HepG2 (cell line): ENCODE measurements around the gene LMNA. TPM values are rescaled to one million over a fixed set of nuclear protein-coding genes. Genes with fewer than 3 reads are reported as not detected.

Experiments
- ATAC-seq: fragments of 200-7000 bp; cut with Tn5 transposase; 3 replicates; pipeline ENCODE4 v1.9.1; 2020; ENCODE audit warnings: mild to moderate bottlenecking, moderate library complexity
- BruUV-seq: library from RNA; stranded (reverse); fragments of 400-500 nt; replicated peaks from 2 replicates; lab custom pipeline; 2021; lab: Mats Ljungman, UMichigan
- CTCF ChIA-PET: fragments of 300-600 bp; formaldehyde crosslinking; extraction: SDS; loops from one replicate; lab custom pipeline; 2021; ENCODE audit warnings: low total read pairs, inconsistent platforms, low intra/inter-chr PET ratio; lab: Yijun Ruan, JAX
- POLR2A ChIA-PET: fragments of 350-600 bp; sonication (Branson Sonifier 250); formaldehyde crosslinking; loops from one replicate; lab custom pipeline; 2020; ENCODE audit warnings: antibody characterized with exemption, inconsistent platforms; lab: Yijun Ruan, JAX
- DNase-seq: peaks from one replicate; pipeline ENCODE4 v3.0.0-alpha.2; 2015; ENCODE audit warnings: low spot score
- FAIRE-seq: peaks from 3 replicates; lab custom pipeline; 2011; peaks lifted over from hg19 to GRCh38; lab: Jason Lieb, UNC
- H2AFZ ChIP-seq: one replicate; pipeline ENCODE4 v1.6.1; 2011; ENCODE audit warnings: low read length, inconsistent platforms
- H3K27ac ChIP-seq: fragments of 300-600 bp; 3 replicates; pipeline ENCODE4 v1.8.0; 2011; ENCODE audit warnings: mixed run types, mild to moderate bottlenecking, mixed read lengths, low read length, inconsistent platforms; ENCODE audit not compliant: insufficient read depth; ENCODE audit errors: extremely low read length
- H3K27me3 ChIP-seq, 2 experiments: fragments of 200-600 bp in 1 of 2; 2 replicates in 1 of 2; 3 replicates in 1 of 2; pipeline versions ENCODE4 v1.6.0 to v1.8.0; 2011; ENCODE audit warnings: low read length in 2 of 2, mild to moderate bottlenecking in 2 of 2, moderate library complexity in 2 of 2, inconsistent platforms in 1 of 2; ENCODE audit not compliant: insufficient read depth in 2 of 2, control insufficient read depth in 1 of 2
- H3K36me3 ChIP-seq, 2 experiments: fragments of 200-600 bp in 1 of 2; replicated peaks in 1 of 2; 2 replicates in 1 of 2; 3 replicates in 1 of 2; pipeline versions ENCODE4 v1.5.1 to v1.8.0; 2011; ENCODE audit warnings: low read length in 2 of 2, inconsistent platforms in 1 of 2; ENCODE audit not compliant: insufficient read depth in 2 of 2, control insufficient read depth in 1 of 2
- H3K4me1 ChIP-seq: 2 replicates; pipeline ENCODE4 v1.5.1; 2012; ENCODE audit warnings: low read length, inconsistent platforms; ENCODE audit not compliant: insufficient read depth
- H3K4me2 ChIP-seq: 2 replicates; pipeline ENCODE4 v1.6.0; 2011; ENCODE audit warnings: low read depth, low read length, inconsistent platforms
- H3K4me3 ChIP-seq, 3 experiments: fragments of 200-600 bp in 1 of 3; sonication (generic), shearing (Covaris generic) in 1 of 3; replicated peaks in 1 of 3; 2 replicates each; pipeline ENCODE4 v1.5.1; 2011 to 2016; ENCODE audit warnings: low read length in 3 of 3, inconsistent platforms in 2 of 3, low read depth in 2 of 3, mild to moderate bottlenecking in 2 of 3, control low read depth in 1 of 3, mixed read lengths in 1 of 3; ENCODE audit not compliant: insufficient read depth in 1 of 3
- H3K79me2 ChIP-seq: one replicate; pipeline ENCODE4 v1.6.1; 2011; ENCODE audit warnings: low read length, inconsistent platforms; ENCODE audit not compliant: insufficient read depth
- H3K9ac ChIP-seq: 2 replicates; pipeline ENCODE4 v1.6.0; 2011; ENCODE audit warnings: mild to moderate bottlenecking, low read depth, low read length, inconsistent platforms; ENCODE audit not compliant: insufficient read depth
- H3K9me3 ChIP-seq: 2 replicates; pipeline ENCODE4 v1.5.1; 2012; ENCODE audit warnings: mild to moderate bottlenecking, low read length
- H4K20me1 ChIP-seq: 2 replicates; pipeline ENCODE4 v1.6.0; 2011; ENCODE audit warnings: inconsistent platforms, mild to moderate bottlenecking, low read length, moderate library complexity; ENCODE audit not compliant: insufficient read depth
- ARHGAP35 ChIP-seq: sonication (generic); formaldehyde crosslinking; IDR thresholded peaks from 2 replicates; pipeline ENCODE4 v1.9.0; 2022; ENCODE audit warnings: mild to moderate bottlenecking, inconsistent platforms, moderate library complexity, missing genetic modification reagents, borderline replicate concordance
- BCLAF1 ChIP-seq: fragments of 450-650 bp; IDR thresholded peaks from 2 replicates; pipeline ENCODE4 v1.6.1; 2017; ENCODE audit warnings: mild to moderate bottlenecking
- SIX4 ChIP-seq: sonication (generic); formaldehyde crosslinking; IDR thresholded peaks from 2 replicates; pipeline ENCODE4 v1.4.0; 2020; ENCODE audit warnings: missing genetic modification reagents
- ZNF503 ChIP-seq: sonication (generic); formaldehyde crosslinking; IDR thresholded peaks from 2 replicates; pipeline ENCODE4 v1.4.0; 2020; ENCODE audit warnings: missing genetic modification reagents
- ZNF768 ChIP-seq: sonication (generic); formaldehyde crosslinking; IDR thresholded peaks from 2 replicates; pipeline ENCODE4 v1.4.0; 2020; ENCODE audit warnings: missing genetic modification reagents
- ZNF776 ChIP-seq: sonication (generic); formaldehyde crosslinking; IDR thresholded peaks from 2 replicates; pipeline ENCODE4 v1.4.0; 2020; ENCODE audit warnings: mild to moderate bottlenecking, missing genetic modification reagents
- WGBS: methylation state at CpG from one replicate; pipeline ENCODE4 v1.1.6; 2017; ENCODE audit warnings: low lambda C conversion rate; 5-methylcytosine and 5-hydroxymethylcytosine counted together
- in situ Hi-C: cut with HindIII; loops from 2 replicates; pipeline ENCODE4 v1.10.0; 2017; ENCODE audit warnings: low pct_unique_long_range_greater_than_20kb; ENCODE audit not compliant: extremely low pct_ligation_motif_present
- intact Hi-C: fragments of 100-400 bp; cut with micrococcal nuclease; formaldehyde crosslinking; loops from one replicate; pipeline ENCODE4 v1.10.0; 2022; ENCODE audit not compliant: unreplicated experiment
- polyA plus RNA-seq, 8 experiments: library from polyadenylated mRNA; depleted of rRNA in 3 of 8; stranded (reverse) in 7 of 8; unstranded in 1 of 8; fragments of >200 nt; fragmentation: Illumina TruSeq in 4 of 8; extraction: Trizol in 4 of 8; gene quantifications; 2 replicates each; pipeline versions ENCODE4 v1.2.1 to v1.2.3, GENCODE V29; 2011 to 2016; ENCODE audit warnings: low read depth in 4 of 8, missing spikeins in 1 of 8, mixed read lengths in 1 of 8; ENCODE audit not compliant: insufficient read depth in 1 of 8
- total RNA-seq, 5 experiments: library from RNA; depleted of rRNA; stranded (reverse); fragments of >200 nt; fragmentation: Illumina TruSeq; extraction: Trizol; gene quantifications; 2 replicates each; pipeline ENCODE4 v1.2.3, GENCODE V29; 2016; ENCODE audit warnings: low read depth in 1 of 5

The LMNA gene
- total and polyA plus RNA-seq, 2 of the 13 experiments (the other 11 are each of a cell fraction or from before 2014, with no cell fraction given), result 107 to 225 TPM

GRCh38 chr1:156122086-156122485 is 7.6 kb downstream of the LMNA start:
- peaks cover 95% of the 10 kb centered on the region for H3K79me2 ChIP-seq
- intact Hi-C loops, result loop anchor here (2.0 kb wide), 1 partner anchor 17 kb away; no protein-coding TSS in a partner anchor
- H3K27ac ChIP-seq, result peak overlapping the region; percentile 96
- ATAC-seq (no peak), FAIRE-seq (no peak), DNase-seq (no peak)
- H3K4me2 ChIP-seq, result peak overlapping the region; percentile 93
- H3K9ac ChIP-seq, result peak overlapping the region; percentile 80
- no peak overlapping the region for H2AFZ ChIP-seq
- in situ Hi-C loops, result no loop called here
- no peak for TF ChIP-seq SIX4 (CRISPR knock-in tag)
- no peak for TF ChIP-seq ARHGAP35 (CRISPR knock-in tag)
- no peak for TF ChIP-seq ZNF503 (CRISPR knock-in tag)
- TF ChIP-seq ZNF768 (CRISPR knock-in tag), result peak; percentile 36; the same call in 1 of the 2 replicates
- no peak for TF ChIP-seq BCLAF1
- no peak for TF ChIP-seq ZNF776 (CRISPR knock-in tag)
- WGBS, result 61% methylated on average over 4 of the region's 4 CpGs
- no peaks in the 10 kb centered on the region for H3K27me3 ChIP-seq
- ChIA-PET CTCF (no interaction called here), POLR2A (interaction anchor here (1.9 to 3.5 kb wide), 4 partner anchors 8 to 91 kb away, joined by 6 to 44 read pairs (median 24); partner anchors contain the start of genes LMNA and PMF1)
- no peaks in the 10 kb centered on the region for H3K9me3 ChIP-seq
- peaks cover 100% of the 10 kb centered on the region for H3K4me1 ChIP-seq
- H3K4me3 ChIP-seq, result peak overlapping the region in 2 of 3 experiments; percentile 54 to 66; a peak in 3 of 6 replicates
- H4K20me1 ChIP-seq, result no peaks in the 10 kb centered on the region; the same call in 1 of the 2 replicates
- no TSS peak for BruUV-seq
- peaks cover 3 to 19% of the 10 kb centered on the region in 2 experiments; a peak in 4 of 5 replicates for H3K36me3 ChIP-seq
